SK-N-SH treated with all-trans-retinoic acid at 6 μM for 48 hours (cell line): ENCODE data around the gene INPP5B.

Experiments
- ATAC-seq: fragments of 200-7000 bp; cut with Tn5 transposase; 3 replicates; pipeline ENCODE4 v1.9.1; 2020; ENCODE audit warnings: mild to moderate bottlenecking, moderate library complexity
- ARNTL ChIP-seq: fragments of 450-650 bp; formaldehyde crosslinking; IDR thresholded peaks from 2 replicates; pipeline ENCODE4 v1.5.0; 2020; ENCODE audit warnings: low read depth, mild to moderate bottlenecking, moderate library complexity, borderline replicate concordance
- BACH2 ChIP-seq: fragments of 250-450 bp; sonication (Bioruptor Pico); IDR thresholded peaks from 2 replicates; pipeline ENCODE4 v1.9.0; 2021; ENCODE audit warnings: mild to moderate bottlenecking, borderline replicate concordance
- CREB5 ChIP-seq: fragments of 250-450 bp; sonication (Bioruptor Pico); IDR thresholded peaks from 2 replicates; pipeline ENCODE4 v1.5.1; 2020; ENCODE audit warnings: low read depth, mild to moderate bottlenecking, moderate library complexity
- CSDC2 ChIP-seq: fragments of 250-450 bp; sonication (Bioruptor Pico); IDR thresholded peaks from 2 replicates; pipeline ENCODE4 v1.5.0; 2020; ENCODE audit warnings: mild to moderate bottlenecking, moderate library complexity
- CSRNP3 ChIP-seq: fragments of 250-450 bp; sonication (Bioruptor Pico); IDR thresholded peaks from 2 replicates; pipeline ENCODE4 v1.5.1; 2021; ENCODE audit warnings: mild to moderate bottlenecking, moderate library complexity
- GLIS3 ChIP-seq: fragments of 250-450 bp; sonication (Bioruptor Pico); IDR thresholded peaks from 2 replicates; pipeline ENCODE4 v1.5.0; 2020; ENCODE audit warnings: mild to moderate bottlenecking, moderate library complexity
- ISL1 ChIP-seq: fragments of 250-450 bp; sonication (Bioruptor Pico); IDR thresholded peaks from 2 replicates; pipeline ENCODE4 v2.1.2; 2022; ENCODE audit warnings: mild to moderate bottlenecking, moderate library complexity
- OSR1 ChIP-seq: fragments of 250-450 bp; sonication (Bioruptor Pico); IDR thresholded peaks from 2 replicates; pipeline ENCODE4 v1.8.0; 2022; ENCODE audit warnings: moderate library complexity, mild to moderate bottlenecking, inconsistent platforms
- PATZ1 ChIP-seq: fragments of 250-450 bp; sonication (Bioruptor Pico); IDR thresholded peaks from 2 replicates; pipeline ENCODE4 v1.8.0; 2020; ENCODE audit warnings: mild to moderate bottlenecking, moderate library complexity, borderline replicate concordance
- POU6F1 ChIP-seq: fragments of 250-450 bp; sonication (Bioruptor Pico); IDR thresholded peaks from 2 replicates; pipeline ENCODE4 v1.8.0; 2021; ENCODE audit warnings: low read depth, mild to moderate bottlenecking, moderate library complexity, borderline replicate concordance
- SNAI2 ChIP-seq: fragments of 250-450 bp; sonication (Bioruptor Pico); IDR thresholded peaks from 2 replicates; pipeline ENCODE4 v1.5.0; 2020; ENCODE audit warnings: mild to moderate bottlenecking, moderate library complexity
- TCF4 ChIP-seq: fragments of 250-450 bp; sonication (Bioruptor Pico); IDR thresholded peaks from 2 replicates; pipeline ENCODE4 v1.8.0; 2021; ENCODE audit warnings: mild to moderate bottlenecking, moderate library complexity, borderline replicate concordance
- TSHZ2 ChIP-seq: fragments of 250-450 bp; sonication (Bioruptor Pico); IDR thresholded peaks from 2 replicates; pipeline ENCODE4 v1.5.0; 2020; ENCODE audit warnings: mild to moderate bottlenecking, moderate library complexity
- ZC3H10 ChIP-seq: fragments of 250-450 bp; sonication (Bioruptor Pico); IDR thresholded peaks from 2 replicates; pipeline ENCODE4 v1.5.1; 2021; ENCODE audit warnings: mild to moderate bottlenecking, moderate library complexity
- ZFP3 ChIP-seq: fragments of 250-450 bp; sonication (Bioruptor Pico); IDR thresholded peaks from 2 replicates; pipeline ENCODE4 v1.5.0; 2020; ENCODE audit warnings: mild to moderate bottlenecking, moderate library complexity
- ZFP30 ChIP-seq: fragments of 450-650 bp; formaldehyde crosslinking; IDR thresholded peaks from 2 replicates; pipeline ENCODE4 v1.5.0; 2022; ENCODE audit warnings: mild to moderate bottlenecking, moderate library complexity
- ZNF8 ChIP-seq: fragments of 450-650 bp; formaldehyde crosslinking; IDR thresholded peaks from 2 replicates; pipeline ENCODE4 v1.5.0; 2020; ENCODE audit warnings: mild to moderate bottlenecking, moderate library complexity

INPP5B gene

GRCh38 chr1:37831809-37832208 is 115.0 kb downstream of the INPP5B start:
- no peak for ATAC-seq
- TF ChIP-seq CREB5 (CRISPR knock-in tag) (no peak), OSR1 (CRISPR knock-in tag) (no peak), ZFP3 (no peak), ZFP30 (CRISPR knock-in tag) (no peak), GLIS3 (CRISPR knock-in tag) (no peak), ISL1 (CRISPR knock-in tag) (no peak), CSDC2 (no peak), TSHZ2 (no peak), ARNTL (CRISPR knock-in tag) (no peak), BACH2 (CRISPR knock-in tag) (no peak), ZNF8 (CRISPR knock-in tag) (no peak), TCF4 (CRISPR knock-in tag) (no peak), ZC3H10 (CRISPR knock-in tag) (no peak)

GRCh38 chr1:37831109-37831508 is 115.7 kb downstream of the INPP5B start:
- no peak for ATAC-seq
- TF ChIP-seq TSHZ2 = no peak

GRCh38 chr1:37828410-37829074 is 118.3 kb downstream of the INPP5B start:
- TF ChIP-seq TSHZ2 (no peak), TCF4 (CRISPR knock-in tag) (no peak)
- ATAC-seq = no peak

GRCh38 chr1:37825506-37825905 is 121.3 kb downstream of the INPP5B start:
- ATAC-seq = no peak
- no peak for TF ChIP-seq ZFP30 (CRISPR knock-in tag)
- no peak for TF ChIP-seq CREB5 (CRISPR knock-in tag)
- no peak for TF ChIP-seq ARNTL (CRISPR knock-in tag)
- no peak for TF ChIP-seq TCF4 (CRISPR knock-in tag)
- no peak for TF ChIP-seq CSDC2
- TF ChIP-seq SNAI2 (CRISPR knock-in tag) = no peak
- TF ChIP-seq ISL1 (CRISPR knock-in tag) = no peak
- no peak for TF ChIP-seq POU6F1 (CRISPR knock-in tag)
- no peak for TF ChIP-seq PATZ1 (CRISPR knock-in tag)
- no peak for TF ChIP-seq CSRNP3
